ENCODE measurements around the gene BTBD3.

DNA sequence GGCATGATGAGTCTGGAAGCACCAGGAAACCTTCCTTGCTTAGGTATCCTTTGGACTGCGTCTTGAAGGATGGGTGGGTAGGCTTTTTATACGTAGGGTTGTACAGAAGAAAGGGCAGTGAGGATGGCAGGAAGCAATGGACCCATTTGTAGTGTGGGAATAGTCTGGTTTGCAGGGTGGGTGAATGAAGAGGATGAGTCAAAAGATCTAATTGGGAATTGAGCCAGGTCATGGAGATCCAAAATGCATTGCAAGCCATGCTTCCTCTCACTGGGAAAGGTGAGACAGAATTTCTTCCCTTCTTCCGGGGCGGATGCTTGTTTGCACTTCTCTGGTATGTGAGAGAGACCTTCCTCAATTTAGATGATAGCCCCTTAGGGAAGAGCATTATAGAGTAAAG is 10.1 kb upstream of the BTBD3 start:
- TF ChIP-seq EZH2phosphoT487 (IDR thresholded peaks at IDR 0.05; ENCODE audit: borderline replicate concordance, low read depth, low read length) = no peak
- TF ChIP-seq, protein P1, sequence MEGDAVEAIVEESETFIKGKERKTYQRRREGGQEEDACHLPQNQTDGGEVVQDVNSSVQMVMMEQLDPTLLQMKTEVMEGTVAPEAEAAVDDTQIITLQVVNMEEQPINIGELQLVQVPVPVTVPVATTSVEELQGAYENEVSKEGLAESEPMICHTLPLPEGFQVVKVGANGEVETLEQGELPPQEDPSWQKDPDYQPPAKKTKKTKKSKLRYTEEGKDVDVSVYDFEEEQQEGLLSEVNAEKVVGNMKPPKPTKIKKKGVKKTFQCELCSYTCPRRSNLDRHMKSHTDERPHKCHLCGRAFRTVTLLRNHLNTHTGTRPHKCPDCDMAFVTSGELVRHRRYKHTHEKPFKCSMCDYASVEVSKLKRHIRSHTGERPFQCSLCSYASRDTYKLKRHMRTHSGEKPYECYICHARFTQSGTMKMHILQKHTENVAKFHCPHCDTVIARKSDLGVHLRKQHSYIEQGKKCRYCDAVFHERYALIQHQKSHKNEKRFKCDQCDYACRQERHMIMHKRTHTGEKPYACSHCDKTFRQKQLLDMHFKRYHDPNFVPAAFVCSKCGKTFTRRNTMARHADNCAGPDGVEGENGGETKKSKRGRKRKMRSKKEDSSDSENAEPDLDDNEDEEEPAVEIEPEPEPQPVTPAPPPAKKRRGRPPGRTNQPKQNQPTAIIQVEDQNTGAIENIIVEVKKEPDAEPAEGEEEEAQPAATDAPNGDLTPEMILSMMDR (conservative IDR thresholded peaks at IDR 0.05; ENCODE audit: low read length) = no peak

Measured in OCI-LY7 (cell line).